ENCODE measurements around the gene SPEM3. TPM values are rescaled to one million over a fixed set of nuclear protein-coding genes. Genes with fewer than 3 reads are reported as not detected.

SPEM3 gene
- total and polyA plus RNA-seq, 8 donors, result not detected

- no peaks in the 10 kb centered on the region for H3K9me3 ChIP-seq
- no peak overlapping the region for H3K27ac ChIP-seq
- intact Hi-C loops (cut with DNase I), result no loop called here
- H3K4me3 ChIP-seq, result no peak overlapping the region
- DNase-seq (no peak), ATAC-seq (no peak)
- peaks cover 7 to 36% of the 10 kb centered on the region in 2 donors for H3K4me1 ChIP-seq
- peaks cover 0 to 18% of the 10 kb centered on the region in 2 donors for H3K36me3 ChIP-seq
- TF ChIP-seq CTCF (IDR thresholded peaks at IDR 0.05), result no peak
- peaks cover 3 to 55% of the 10 kb centered on the region in 2 donors for H3K27me3 ChIP-seq
These were observed 45.3 kb upstream of the SPEM3 start for GRCh38 chr17:7383371-7383741.

GRCh38 chr17:7383742-7384488 is 44.7 kb upstream of the SPEM3 start:
- intact Hi-C loops (cut with DNase I), result no loop called here
- peaks cover 0 to 23% of the 10 kb centered on the region in 2 donors for H3K36me3 ChIP-seq
- no peak for TF ChIP-seq CTCF (IDR thresholded peaks at IDR 0.05)
- H3K9me3 ChIP-seq, result no peaks in the 10 kb centered on the region
- H3K27me3 ChIP-seq, result peaks cover 3 to 55% of the 10 kb centered on the region in 2 donors
- H3K4me1 ChIP-seq, result peaks cover 7 to 36% of the 10 kb centered on the region in 2 donors
- peak in 3 of 4 donors; percentile 42 to 86 (median 69) for DNase-seq
- peak overlapping the region in 1 of 2 donors; percentile 41 for H3K27ac ChIP-seq
- H3K4me3 ChIP-seq, result peak overlapping the region; percentile 22 to 36
- ATAC-seq, result peak; percentile 34

- ATAC-seq (no peak), DNase-seq (no peak)
- Histone ChIP-seq H3K4me1 (peaks cover 7 to 36% of the 10 kb centered on the region in 2 donors), H3K4me3 (peak overlapping the region in 1 of 2 donors; percentile 36), H3K36me3 (peaks cover 0 to 30% of the 10 kb centered on the region in 2 donors), H3K9me3 (no peaks in the 10 kb centered on the region), H3K27me3 (peaks cover 3 to 54% of the 10 kb centered on the region in 2 donors), H3K27ac (peak overlapping the region in 1 of 2 donors; percentile 41)
- TF ChIP-seq CTCF (IDR thresholded peaks at IDR 0.05), result no peak
- intact Hi-C loops (cut with DNase I), result no loop called here
These were observed 44.1 kb upstream of the SPEM3 start for GRCh38 chr17:7384489-7385081.

GRCh38 chr17:7388856-7389255 is 39.8 kb upstream of the SPEM3 start:
- H3K4me1 ChIP-seq, result peaks cover 0 to 22% of the 10 kb centered on the region in 2 donors
- no peak overlapping the region for H3K4me3 ChIP-seq
- ATAC-seq, result no peak
- intact Hi-C loops (cut with DNase I), result no loop called here
- H3K27ac ChIP-seq, result no peak overlapping the region
- H3K36me3 ChIP-seq, result peaks cover 0 to 53% of the 10 kb centered on the region in 2 donors
- peaks cover 0 to 11% of the 10 kb centered on the region in 2 donors for H3K27me3 ChIP-seq
- no peaks in the 10 kb centered on the region for H3K9me3 ChIP-seq
- peak in 1 of 4 donors; percentile 59 for DNase-seq
- TF ChIP-seq CTCF (IDR thresholded peaks at IDR 0.05), result no peak

All from left lung (tissue), 10 donors.